NCI-H460 (cell line): ENCODE results near the gene ARHGAP26. TPM values are rescaled to one million over a fixed set of nuclear protein-coding genes. Genes with fewer than 3 reads are reported as not detected.

ENCODE experiments used
- DNase-seq: peaks from one replicate; pipeline ENCODE4 v3.0.0-alpha.2; 2016; ENCODE audit warnings: low read depth; ENCODE audit errors: extremely low read depth
- total RNA-seq: library from RNA; depleted of rRNA; stranded (reverse); fragments of >200 nt; shearing (Covaris generic); gene quantifications from 2 replicates; pipeline ENCODE4 v1.2.3, GENCODE V29; 2014

ARHGAP26 gene
- total RNA-seq, 1 experiment from 2014 or later, result 3.9 TPM

DNA sequence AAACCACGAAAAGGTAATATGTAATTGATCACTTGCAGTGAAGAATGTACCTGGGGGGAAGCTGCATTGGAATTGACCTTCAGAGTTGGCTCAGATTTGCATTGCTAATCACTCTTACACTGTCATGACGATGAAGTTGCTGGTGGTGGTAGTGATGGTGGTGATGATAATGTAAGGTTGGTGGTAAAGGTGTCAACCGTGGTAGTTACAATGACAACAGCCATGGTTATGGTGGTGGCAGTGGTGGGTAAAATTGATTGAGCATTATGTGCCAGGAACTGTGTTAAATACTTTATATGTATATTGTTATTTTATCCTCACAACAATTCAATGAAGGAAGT, 350.9 kb downstream of the ARHGAP26 start:
- DNase-seq, result no peak

DNA sequence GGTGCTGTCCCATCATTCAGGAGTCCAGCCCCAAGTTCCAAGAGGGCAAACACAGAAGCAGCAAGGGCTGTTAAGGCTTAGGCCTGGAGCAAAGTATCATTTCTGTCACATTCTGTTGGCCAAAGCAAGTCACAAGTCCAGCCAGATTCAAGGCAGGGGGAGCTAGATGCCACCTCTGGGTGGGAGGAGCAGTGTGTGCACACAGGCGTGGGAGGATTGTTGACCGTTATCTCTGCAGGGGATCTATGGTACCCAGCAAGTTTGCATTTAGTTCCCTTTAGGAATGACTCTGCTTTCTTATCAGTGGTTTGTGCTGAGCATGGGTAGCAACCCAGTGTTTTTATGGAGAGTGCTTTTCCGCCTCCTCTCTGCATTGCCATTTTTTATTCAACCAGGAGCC, 354.4 kb downstream of the ARHGAP26 start:
- no peak for DNase-seq

DNA sequence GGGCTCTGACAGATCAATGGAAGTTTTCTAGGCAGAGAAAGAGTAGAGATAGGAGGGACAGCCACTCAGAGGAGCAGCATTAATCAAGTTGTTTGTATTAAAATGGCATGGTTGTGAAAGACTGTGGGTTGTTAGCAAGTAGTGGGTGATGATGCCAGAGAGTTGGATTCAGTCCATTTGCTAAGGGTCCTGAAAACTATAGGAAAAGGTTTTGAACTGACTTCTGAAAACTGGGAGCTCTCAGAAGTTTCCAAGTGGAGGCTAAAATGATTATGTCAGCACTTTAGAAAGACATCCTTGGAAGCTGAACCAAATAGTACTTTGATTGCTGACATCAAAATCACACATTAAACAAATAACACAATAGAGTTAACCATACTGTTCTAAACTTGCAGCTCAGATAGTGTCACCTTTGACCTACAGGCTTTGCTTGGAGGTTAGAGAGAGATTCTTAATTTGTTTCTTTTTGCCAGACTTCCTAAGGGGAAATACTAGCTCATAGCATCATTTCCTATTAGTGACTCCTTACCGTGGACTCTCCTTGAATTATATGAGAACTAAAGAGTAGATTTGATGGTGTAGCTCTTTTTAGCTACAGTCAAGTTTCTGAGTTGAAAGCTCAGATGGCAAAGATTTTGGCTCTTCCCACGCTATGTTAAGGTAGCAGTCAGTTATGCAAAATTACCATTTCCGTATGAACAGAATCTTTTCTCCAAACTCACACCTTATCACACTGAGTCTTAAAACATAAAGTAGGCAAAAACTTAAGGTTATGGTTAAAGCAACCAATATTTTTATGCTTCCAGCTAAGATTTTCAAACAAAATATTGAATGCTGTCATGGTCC, 356.2 kb downstream of the ARHGAP26 start:
- no peak for DNase-seq

DNA sequence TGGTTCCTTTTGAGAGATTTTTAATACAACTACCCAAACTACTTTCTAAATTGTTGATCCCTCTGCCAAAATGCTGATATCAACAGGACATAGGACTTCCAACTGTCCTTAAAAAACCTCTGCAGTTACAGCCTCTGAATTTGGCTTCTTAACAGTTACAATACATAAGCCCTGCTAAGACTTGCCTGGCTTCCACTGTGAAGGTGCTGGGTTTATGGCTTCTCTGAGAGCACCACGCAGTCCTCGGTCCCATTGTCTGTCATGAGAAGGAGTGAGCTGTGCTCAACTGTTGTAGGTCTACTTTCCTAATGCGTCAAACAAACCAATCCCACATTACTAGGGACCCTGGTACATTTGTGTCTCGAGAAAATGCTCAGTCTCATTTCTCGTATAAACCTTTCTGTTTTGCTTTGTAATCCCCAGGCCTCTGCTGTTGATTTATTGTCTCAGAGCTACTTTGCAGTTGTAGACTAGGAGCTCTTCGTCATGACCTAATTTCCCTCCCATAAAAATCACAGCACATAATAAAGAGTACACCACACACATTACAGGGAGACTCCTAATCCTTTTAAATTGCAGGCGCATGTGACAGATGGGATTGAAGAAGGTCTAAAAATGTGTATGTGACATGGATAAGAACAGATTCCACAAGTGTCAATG, 358.4 kb downstream of the ARHGAP26 start:
- DNase-seq, result no peak

DNA sequence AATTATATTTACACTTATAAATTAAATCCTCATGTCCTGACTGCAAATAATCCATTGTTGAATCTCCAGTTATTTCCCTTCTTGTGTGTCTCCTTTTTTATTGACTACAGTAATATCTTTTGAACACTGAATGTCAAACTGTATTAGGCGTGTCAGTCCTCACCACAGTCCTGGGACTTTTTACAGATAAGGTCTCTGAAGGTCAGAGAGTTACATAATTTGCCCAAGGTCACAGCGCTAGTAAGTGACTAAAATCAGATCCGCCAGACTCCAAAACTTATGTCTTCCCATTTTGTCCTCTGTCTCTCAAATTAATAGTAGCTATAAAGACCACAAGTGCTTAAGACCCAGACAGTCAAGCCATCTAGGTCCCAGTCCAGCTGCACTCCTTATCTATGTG, 359.0 kb downstream of the ARHGAP26 start:
- DNase-seq, result no peak

DNA sequence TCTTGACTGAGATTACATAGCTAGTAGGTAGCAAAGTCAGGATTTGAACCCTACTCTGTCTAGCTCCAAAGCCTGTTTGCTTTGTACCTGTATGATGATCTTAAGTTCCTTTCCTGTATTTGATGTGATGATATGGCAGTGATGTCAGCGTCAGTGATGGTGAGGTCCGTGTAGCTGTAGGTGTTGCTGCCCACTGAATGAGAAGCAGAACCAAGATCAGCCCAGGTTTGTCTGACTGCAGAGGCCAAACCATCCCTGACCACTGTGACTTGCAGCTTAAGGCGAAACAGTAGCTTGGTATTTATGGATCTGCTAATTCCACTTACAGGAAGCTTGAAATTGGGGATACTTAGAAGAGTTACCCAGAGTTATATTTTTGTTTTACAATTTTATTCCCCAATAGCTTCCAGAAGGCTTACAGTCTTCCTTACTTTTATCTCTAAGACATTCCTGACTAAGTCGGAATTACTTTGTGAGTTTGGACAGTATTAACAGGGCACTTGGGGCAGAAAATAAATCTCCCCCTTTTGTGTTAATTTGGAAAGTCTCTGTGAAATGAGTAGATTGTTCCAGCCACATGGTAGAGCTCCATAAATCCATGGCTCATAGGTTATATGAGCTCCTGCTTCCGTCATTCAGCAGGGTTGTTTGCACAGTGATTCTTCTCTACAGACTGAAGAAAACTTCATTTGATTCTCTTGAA, 359.9 kb downstream of the ARHGAP26 start:
- DNase-seq, result no peak

DNA sequence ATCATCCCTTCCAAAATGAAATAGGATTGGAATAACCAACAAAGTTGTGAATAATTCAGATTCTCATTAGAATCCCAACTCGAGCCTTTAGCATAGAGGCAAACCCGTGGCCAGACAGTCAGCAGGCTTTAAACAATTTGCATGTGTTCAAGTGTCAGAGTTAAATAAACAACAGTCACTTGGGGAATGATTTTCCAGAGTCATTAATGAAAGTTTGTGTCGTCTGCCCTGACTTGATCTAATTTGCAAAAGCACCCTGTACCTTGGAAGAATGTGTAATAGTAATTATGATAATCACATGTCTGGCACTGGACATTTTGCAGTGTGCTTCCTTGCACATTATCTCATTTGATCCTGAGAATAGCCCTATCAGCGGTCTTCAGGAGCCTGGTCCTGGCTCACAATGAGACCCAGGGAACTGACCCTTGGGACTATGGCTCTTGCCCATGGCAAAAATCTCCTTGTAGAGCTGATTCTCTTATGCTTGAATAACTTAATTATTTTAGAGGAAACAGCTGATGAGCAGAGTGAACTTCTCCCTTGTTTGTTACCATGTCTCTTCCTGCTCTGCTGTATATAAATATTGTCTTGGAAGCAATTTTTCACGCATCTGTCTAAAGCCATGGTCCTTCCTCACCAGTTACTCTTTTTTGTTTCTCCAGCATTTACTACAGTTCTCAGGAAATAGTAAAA, 360.6 kb downstream of the ARHGAP26 start:
- no peak for DNase-seq

DNA sequence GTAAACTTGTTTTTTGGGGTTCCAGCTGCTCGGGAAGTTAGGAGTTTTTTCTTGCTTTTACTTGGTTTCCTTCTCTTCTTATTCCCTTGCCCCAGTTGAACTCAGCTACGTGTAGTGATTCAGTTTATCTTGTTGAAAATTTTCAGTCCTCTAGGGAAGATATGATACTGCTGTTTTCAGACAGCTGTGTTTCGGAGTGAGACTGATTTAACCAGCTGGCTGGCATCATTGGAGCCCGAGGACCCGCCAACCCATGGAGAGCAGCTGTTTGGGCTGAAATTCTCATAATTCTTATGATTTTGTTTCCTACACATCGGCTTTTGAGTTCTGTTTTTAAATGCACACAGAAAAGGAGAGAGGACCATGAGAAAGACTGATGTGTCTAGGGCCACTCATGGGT, 361.8 kb downstream of the ARHGAP26 start:
- DNase-seq, result no peak

DNA sequence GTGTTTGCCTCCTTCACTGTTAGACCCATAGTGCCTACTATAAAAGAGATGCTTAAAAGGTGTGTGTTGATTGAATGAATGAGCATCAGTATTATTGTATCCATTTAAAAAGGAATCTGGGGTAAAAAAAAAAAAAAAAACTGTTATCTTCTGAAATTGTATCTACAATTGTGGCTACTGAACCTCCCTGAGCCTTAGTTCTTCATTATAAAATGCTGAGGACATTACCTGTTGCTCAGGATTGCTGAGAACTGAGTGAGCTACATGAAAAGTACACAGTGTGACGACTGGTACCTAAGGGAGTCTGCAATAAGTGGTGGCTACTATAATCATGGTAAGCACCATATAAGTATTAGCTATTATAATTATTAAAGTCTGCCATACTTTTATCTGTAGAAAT, 362.6 kb downstream of the ARHGAP26 start:
- no peak for DNase-seq

DNA sequence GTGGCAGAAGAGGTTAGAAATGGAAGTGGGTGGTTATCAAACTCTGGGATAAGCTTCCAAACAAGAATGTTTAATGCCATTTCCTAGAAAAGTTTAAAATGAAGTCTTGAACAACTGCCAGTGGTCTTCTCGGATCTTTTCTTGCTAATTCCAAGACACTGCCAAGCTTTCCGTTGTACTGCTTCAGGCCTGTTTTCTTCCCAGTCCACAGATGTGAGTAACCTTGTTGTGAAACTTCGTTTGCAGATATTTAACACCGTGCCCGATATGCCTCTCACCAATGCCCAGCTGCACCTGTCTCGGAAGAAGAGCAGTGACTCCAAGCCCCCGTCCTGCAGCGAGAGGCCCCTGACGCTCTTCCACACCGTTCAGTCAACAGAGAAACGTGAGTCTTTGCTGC, 363.5 kb downstream of the ARHGAP26 start:
- no peak for DNase-seq

DNA sequence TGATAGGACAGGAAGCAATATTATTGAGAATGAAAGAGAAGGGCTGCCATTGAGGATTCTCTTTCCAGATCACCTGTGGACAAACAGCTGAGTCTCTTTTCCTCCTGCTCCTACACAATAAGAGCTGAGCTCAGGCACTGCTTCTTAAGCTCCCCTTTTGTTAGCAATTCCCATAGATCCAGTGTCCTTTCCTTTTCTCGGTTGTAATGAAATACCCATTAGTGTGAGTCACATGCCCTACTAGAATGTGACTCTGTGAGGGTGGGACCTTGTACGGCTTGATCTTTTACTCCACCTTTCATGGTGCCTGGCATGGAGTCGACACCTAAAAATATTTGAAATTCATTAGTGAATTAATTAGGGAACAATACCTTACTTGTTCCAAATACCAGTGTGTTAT, 364.1 kb downstream of the ARHGAP26 start:
- no peak for DNase-seq

DNA sequence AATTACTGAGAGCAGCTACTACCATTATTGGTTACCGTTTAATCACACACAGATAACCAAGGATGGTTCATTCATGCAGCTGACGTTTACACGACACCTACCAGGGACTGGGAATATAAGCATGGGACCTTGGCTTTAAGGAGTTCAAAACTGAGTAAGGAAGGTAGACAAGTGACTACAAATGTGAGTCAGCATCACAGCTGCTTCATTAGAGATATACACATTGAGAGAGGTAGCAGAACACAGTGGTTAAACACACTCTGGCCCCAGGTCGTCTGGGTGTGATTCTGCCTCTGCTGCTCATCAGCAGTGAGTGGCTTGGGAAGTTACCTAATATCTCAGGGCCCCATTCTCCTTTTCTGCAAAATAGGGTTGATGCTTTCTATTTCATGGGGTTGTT, 364.7 kb downstream of the ARHGAP26 start:
- DNase-seq, result no peak

DNA sequence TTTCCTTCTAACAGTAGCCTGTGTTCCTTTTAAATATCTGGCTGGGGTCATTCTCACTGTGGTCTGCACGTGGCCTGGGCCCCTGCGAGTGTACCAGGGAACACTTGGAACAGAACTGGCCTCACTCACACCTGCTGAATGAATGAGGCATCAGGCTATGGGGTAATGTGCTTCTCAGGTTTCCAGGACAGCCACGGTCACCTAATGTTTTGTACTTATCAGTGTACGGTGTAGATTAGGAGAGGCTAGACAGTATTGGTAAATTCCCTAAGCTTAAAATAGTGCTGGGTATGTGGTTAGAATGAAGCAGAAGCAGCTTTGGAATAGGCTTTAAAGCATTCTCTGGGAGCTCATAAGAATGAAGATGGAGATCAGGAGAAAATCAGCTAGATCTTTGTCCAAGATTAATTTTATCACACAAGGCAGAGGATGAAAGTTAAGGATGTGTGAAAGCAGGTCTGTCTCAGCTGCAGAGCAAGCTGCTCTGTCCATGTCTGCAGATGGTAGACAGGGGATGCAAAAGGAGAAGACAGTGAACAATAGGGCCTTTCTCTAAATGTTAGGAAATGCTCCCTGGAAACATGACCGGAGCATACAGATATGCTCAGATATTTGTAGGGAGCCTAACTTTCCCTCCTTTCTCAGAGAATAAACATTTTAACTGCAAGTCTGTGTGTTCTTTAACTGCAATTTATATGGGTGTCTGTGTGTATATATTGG, 365.8 kb downstream of the ARHGAP26 start:
- no peak for DNase-seq

DNA sequence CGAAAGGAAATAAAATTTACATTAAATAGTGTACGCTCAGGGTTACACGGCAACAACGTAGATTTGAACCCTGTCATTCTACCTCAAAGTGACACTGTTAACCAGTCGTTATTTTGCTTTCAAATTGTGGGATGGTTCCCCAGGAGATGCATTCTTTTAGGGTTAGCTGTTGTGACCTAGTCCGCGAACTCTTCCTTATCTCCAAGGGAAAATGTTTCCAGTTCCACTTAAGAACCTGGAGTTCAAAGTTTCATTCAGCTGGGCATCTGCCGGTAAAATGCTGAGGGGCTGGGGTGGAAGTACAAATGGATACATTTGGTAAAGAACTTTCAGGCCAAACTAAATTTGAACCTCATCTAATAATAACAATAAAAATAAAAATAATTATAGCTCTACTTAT, 368.7 kb downstream of the ARHGAP26 start:
- DNase-seq, result no peak

DNA sequence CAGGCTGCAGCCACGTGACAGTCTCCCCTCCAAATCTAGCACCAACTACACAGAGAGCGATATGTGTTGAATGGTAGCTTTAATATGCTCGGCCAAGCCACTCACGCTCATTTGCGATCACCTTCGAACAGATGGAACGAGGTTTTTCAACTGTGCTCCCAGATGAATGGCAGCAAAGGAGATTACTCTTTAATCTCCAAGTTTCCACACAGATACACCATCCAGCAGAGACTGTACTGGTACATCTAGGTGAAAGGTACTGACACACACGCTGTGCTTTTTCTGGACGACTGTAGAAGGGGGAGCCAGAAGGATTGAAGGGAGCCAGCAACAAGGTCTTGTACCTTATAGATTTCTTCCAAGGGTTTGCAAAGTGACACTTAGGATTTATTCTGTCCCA, 369.4 kb downstream of the ARHGAP26 start:
- DNase-seq, result no peak

DNA sequence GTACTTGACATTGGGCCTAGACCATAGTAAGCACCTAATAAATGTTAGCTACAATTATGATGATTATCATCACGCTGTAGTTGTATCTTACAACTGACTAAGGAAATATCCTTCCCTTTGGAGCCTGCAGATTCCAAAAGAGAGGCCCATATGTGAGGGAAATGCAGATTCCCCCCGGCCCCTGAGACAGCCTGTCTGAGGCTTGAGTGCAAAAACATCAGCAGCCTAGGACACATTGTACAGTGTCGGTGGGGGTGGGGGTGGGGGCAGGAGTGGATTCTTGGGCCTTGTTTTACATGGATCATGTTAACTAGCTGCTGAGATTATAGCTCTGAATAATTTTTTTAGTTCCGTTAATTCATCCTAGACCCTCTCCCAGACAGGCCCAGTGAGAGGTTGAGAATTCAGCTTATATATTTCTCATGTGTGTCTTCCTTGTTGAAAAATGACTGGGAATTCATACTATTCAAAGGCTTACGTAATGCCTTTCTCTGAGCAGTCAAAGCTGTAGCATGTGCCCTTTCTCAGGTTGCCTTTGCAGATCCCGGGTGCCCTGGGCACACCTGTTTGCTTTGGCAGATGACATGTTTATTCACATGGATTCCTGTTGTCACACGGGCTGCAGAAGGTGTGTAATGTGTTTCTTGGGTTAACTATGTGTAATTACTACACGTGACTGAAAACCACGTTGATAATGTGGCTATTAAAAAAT, 370.5 kb downstream of the ARHGAP26 start:
- DNase-seq, result no peak

DNA sequence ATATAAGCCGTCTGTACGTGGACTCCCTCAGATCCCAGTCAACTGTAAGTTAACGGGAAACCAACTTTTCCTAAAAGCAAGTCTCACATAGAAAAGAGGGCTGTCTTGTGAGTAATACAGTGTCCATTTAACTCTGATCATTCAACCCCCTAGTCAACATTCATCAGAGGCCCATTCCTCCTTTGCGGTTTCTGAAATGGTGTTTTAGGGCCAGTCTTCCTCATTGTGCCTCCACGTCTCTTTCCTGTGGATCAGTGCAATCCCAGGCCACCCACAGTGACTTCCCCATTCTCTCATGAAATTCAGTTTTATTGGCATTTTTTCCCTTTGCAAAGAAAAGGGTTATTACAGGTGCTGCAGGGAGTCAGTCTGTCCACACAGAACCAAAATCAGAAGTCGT, 371.5 kb downstream of the ARHGAP26 start:
- DNase-seq, result no peak

DNA sequence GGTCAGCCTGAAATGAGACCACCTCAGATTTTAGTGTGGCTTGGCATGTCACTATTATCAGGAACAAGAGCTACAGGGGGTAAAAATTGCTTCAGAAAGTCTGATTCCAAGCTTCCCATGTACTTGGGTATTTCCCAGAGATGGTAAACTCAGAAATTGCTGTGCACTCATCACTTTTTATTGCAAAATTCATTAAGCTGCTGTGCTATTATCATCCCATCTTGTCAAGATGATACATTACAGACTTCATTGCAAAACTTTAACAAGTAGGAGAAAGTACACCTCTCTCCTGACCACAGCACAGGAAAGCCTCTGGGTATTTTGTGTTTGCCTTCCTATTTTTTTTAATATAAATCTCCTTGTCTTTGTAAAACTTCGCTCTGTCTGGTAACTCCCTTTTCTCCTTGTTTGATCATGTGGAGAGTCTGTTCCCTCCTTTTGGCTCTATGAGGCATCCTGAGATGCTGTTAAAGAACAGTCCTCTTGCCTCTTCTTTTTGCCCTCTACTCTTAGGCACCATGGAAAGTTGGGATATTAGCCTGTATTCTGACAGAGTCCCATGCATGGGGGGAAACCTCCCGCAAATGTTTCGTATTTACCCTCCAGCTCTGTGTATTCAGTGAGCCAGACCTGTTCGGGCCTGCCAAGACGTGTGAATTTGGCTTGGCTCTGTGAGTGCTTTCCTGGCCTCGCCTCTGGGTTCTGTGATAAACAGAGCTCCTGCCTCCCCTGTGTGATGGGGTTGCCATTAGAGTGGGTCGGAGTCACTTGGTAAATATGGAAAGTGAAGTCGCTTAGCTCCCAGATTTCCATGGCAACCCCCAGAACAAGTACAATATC, 372.6 kb downstream of the ARHGAP26 start:
- DNase-seq, result no peak

DNA sequence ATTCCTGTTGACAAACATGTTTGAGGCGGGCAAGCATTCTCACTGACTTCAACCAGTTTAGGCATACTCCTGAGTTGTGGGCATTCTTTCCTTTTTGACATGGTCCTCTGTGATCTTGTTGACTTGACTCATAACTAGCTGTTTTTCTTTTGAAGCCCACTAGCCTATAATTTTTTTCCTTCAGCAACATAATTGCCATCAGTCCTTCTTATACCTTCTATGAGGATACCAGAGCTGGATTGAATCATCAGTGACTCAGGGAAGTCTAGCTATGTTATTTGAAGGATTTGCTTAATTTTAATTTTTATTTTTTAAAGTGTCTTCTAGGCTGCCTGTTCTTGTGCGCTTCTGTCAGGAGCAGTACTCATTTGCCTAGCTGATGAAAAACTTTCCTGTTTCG, 373.8 kb downstream of the ARHGAP26 start:
- DNase-seq, result no peak
